ENCODE results near the gene SHISAL2A. TPM values are rescaled to one million over a fixed set of nuclear protein-coding genes. Genes with fewer than 3 reads are reported as not detected.
A peak's percentile ranks its signal among the peaks of the same experiment; 100 is the strongest.

SHISAL2A gene
- total RNA-seq (1.8 TPM), polyA plus RNA-seq (ENCODE audit: insufficient read depth in 1 of 8, insufficient read length in 8 of 8, low replicate concordance in 1 of 8) (1 to 10 TPM; 1.3 to 6.5 (median 2.8) TPM)
- long read RNA-seq, donor 1, partial matches to known transcripts = 0 of 1 reads
- long read RNA-seq, donor 1, other reads (novel, unspliced or antisense) = 0 of 1 reads
- long read RNA-seq, donor 2 = 0 reads
- long read RNA-seq, donor 3 = 0 reads
- long read RNA-seq, donor 4, partial matches to known transcripts = 5 of 7 reads
- long read RNA-seq, donor 4, other reads (novel, unspliced or antisense) = 0 of 7 reads
- long read RNA-seq, donor 5, partial matches to known transcripts = 8 of 23 reads
- long read RNA-seq, donor 5, other reads (novel, unspliced or antisense) = 15 of 23 reads
- long read RNA-seq, donor 6, partial matches to known transcripts = 0 of 2 reads
- long read RNA-seq, donor 6, other reads (novel, unspliced or antisense) = 0 of 2 reads
- long read RNA-seq, donor 7 = 0 reads
- long read RNA-seq, donor 8, partial matches to known transcripts = 0 of 2 reads
- long read RNA-seq, donor 8, other reads (novel, unspliced or antisense) = 0 of 2 reads
- long read RNA-seq, donor 9 = 0 reads
- long read RNA-seq, donor 10, partial matches to known transcripts = 0 of 1 reads
- long read RNA-seq, donor 10, other reads (novel, unspliced or antisense) = 0 of 1 reads
- long read RNA-seq, donor 11 = 0 reads

DNA sequence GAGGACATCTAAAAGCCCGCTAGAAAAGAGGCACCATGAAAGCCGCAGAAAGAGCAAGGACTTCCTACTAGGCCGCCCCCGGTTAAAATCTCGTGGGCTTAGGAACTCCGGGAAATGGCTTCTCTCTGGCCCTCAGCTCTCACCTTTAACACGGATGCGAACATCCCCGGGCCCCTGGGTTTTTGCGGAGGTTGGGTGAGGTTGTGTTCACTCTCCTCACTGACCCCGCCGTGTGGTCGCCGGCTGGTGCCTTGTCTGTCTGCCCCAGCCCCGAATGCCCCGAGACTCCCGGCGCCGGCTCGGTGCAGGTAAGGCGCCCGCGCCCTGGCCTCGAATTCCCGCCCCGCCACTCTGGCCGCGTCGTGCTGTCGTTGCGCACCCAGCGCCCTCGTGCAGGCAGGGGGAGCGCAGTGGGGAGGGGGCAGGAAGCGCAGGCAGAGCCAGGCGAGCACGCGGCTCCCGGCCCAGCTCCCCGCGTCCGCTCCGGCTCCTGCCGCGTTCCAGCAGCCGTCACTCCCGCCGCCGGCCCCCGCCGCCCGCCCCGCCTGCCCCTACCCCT lies at the start of gene SHISAL2A:
SHISAL2A (plus strand) TSS at position 437 of the 559 bp plus-strand sequence. CDS start 326 bp downstream, outside the sequence.
- H3K4me1 ChIP-seq (ENCODE audit: control insufficient read depth, insufficient read depth, low read length) = peaks cover 30% of the 10 kb centered on the region
- H3K4me3 ChIP-seq (ENCODE audit: low read length) = peak within 1 kb of the TSS; percentile 32
- WGBS (ENCODE audit: insufficient coverage) = 3% methylated on average over 34 of the region's 53 CpGs
- peak within 1 kb of the TSS; percentile 51 for H3K27ac ChIP-seq (ENCODE audit: low read length)
- no peaks in the 10 kb centered on the region for H3K36me3 ChIP-seq (ENCODE audit: control insufficient read depth, insufficient read depth, low read length)
- DNase-seq = peak; percentile 62
- no peaks in the 10 kb centered on the region for H3K9me3 ChIP-seq (replicated peaks; ENCODE audit: control insufficient read depth, low read depth, low read length)
- H3K27me3 ChIP-seq (ENCODE audit: control insufficient read depth, insufficient read depth, low read length) = peaks cover 25% of the 10 kb centered on the region

DNA sequence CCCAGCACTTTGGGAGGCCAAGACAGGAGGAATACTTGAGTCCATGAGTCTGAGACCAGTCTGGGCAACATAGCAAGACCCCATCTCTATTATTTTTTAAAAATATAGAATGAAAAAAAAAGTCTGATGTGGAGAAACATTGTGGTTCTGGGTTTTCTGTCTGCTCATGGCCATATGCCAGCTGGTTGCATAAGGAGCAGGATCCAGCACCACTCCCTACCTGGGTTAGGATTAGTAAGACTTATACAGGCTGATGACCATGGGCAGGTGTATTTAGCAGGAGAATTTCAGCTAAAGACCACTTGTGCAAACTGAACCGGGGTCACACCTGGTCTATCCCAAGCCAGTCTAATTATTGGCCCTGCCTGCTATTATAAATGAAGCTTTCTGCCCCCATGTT lies 47.5 kb upstream of the SHISAL2A start:
- no peak for DNase-seq
- no peaks in the 10 kb centered on the region for H3K36me3 ChIP-seq (ENCODE audit: control insufficient read depth, insufficient read depth, low read length)
- H3K27me3 ChIP-seq (ENCODE audit: control insufficient read depth, insufficient read depth, low read length) = no peaks in the 10 kb centered on the region
- no peaks in the 10 kb centered on the region for H3K9me3 ChIP-seq (replicated peaks; ENCODE audit: control insufficient read depth, low read depth, low read length)
- H3K4me1 ChIP-seq (ENCODE audit: control insufficient read depth, insufficient read depth, low read length) = peaks cover 13% of the 10 kb centered on the region
- H3K27ac ChIP-seq (ENCODE audit: low read length) = no peak overlapping the region
- no peak overlapping the region for H3K4me3 ChIP-seq (ENCODE audit: low read length)
- 43% methylated on average over 1 of the region's 1 CpG for WGBS (ENCODE audit: insufficient coverage)

DNA sequence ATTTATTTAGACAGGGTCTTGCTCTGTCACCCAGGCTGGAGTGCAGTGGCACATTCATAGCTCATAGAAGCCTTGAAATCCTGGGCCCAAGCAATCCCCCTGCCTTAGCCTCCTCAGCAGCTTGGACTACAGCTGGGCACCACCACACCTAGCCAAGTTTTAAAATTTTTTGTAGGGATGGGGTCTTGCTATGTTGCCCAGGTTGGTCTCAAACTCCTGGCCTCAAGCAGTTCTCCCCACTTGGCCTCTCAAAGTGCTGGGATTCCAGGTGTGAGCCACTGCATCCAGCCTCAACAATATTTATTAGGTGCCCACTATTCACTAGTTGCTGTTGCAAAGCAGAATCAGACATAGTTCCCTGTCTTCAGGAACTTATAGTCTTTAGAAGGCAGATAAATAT lies 44.9 kb upstream of the SHISAL2A start:
- DNase-seq = no peak
- Histone ChIP-seq H3K4me1 (ENCODE audit: control insufficient read depth, insufficient read depth, low read length) (peaks cover 15% of the 10 kb centered on the region), H3K36me3 (ENCODE audit: control insufficient read depth, insufficient read depth, low read length) (no peaks in the 10 kb centered on the region), H3K9me3 (replicated peaks; ENCODE audit: control insufficient read depth, low read depth, low read length) (no peaks in the 10 kb centered on the region), H3K27me3 (ENCODE audit: control insufficient read depth, insufficient read depth, low read length) (no peaks in the 10 kb centered on the region), H3K4me3 (ENCODE audit: low read length) (no peak overlapping the region), H3K27ac (ENCODE audit: low read length) (no peak overlapping the region)

DNA sequence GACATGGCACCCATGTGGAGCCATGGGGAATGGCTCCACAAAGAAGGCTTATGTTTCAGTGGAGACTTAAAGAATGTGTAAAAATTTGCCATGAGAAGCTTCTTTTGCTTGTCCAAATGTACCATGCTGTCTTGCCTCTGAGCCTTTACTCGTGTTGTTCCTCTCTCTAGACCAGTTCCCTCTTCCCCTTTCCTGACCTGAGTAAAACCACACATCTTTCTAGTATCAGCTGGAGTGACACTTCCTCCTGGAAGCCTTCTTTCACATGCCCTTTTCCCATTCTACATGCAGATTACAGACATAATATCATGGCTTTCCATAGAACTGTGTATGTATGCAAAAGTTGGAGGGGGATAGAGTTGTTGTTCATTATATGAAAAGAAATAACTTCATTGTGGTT lies 44.4 kb upstream of the SHISAL2A start:
- H3K36me3 ChIP-seq (ENCODE audit: control insufficient read depth, insufficient read depth, low read length) = no peaks in the 10 kb centered on the region
- H3K27ac ChIP-seq (ENCODE audit: low read length) = no peak overlapping the region
- WGBS (ENCODE audit: insufficient coverage) = no CpG with 5 or more reads among the region's 1 CpG
- H3K4me1 ChIP-seq (ENCODE audit: control insufficient read depth, insufficient read depth, low read length) = peaks cover 15% of the 10 kb centered on the region
- no peaks in the 10 kb centered on the region for H3K27me3 ChIP-seq (ENCODE audit: control insufficient read depth, insufficient read depth, low read length)
- no peak overlapping the region for H3K4me3 ChIP-seq (ENCODE audit: low read length)
- H3K9me3 ChIP-seq (replicated peaks; ENCODE audit: control insufficient read depth, low read depth, low read length) = no peaks in the 10 kb centered on the region
- peak; percentile 53 for DNase-seq

DNA sequence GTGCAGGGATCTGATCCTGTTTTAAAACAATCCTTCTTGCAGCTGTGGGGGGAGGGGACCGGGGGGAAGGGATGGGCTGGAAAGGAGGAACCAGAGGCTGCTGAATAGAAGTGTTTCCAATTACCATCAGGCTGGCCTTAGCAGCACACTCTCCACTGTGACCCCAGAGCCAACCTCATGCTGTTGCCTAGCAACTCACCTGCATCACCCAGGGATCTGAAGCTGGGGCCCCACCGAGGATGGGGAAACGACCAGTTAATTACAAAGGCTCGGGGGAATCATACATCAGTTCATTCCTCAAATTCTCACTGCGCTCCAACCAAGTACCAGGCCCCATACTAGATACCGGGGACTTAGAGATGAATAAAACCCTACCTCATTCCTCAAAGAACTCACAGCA lies 42.7 kb upstream of the SHISAL2A start:
- H3K27me3 ChIP-seq (ENCODE audit: control insufficient read depth, insufficient read depth, low read length) = no peaks in the 10 kb centered on the region
- H3K9me3 ChIP-seq (replicated peaks; ENCODE audit: control insufficient read depth, low read depth, low read length) = no peaks in the 10 kb centered on the region
- peaks cover 21% of the 10 kb centered on the region for H3K4me1 ChIP-seq (ENCODE audit: control insufficient read depth, insufficient read depth, low read length)
- DNase-seq = peak; percentile 17
- no peak overlapping the region for H3K4me3 ChIP-seq (ENCODE audit: low read length)
- H3K27ac ChIP-seq (ENCODE audit: low read length) = no peak overlapping the region
- WGBS (ENCODE audit: insufficient coverage) = 0% methylated on average over 1 of the region's 6 CpGs
- H3K36me3 ChIP-seq (ENCODE audit: control insufficient read depth, insufficient read depth, low read length) = no peaks in the 10 kb centered on the region

DNA sequence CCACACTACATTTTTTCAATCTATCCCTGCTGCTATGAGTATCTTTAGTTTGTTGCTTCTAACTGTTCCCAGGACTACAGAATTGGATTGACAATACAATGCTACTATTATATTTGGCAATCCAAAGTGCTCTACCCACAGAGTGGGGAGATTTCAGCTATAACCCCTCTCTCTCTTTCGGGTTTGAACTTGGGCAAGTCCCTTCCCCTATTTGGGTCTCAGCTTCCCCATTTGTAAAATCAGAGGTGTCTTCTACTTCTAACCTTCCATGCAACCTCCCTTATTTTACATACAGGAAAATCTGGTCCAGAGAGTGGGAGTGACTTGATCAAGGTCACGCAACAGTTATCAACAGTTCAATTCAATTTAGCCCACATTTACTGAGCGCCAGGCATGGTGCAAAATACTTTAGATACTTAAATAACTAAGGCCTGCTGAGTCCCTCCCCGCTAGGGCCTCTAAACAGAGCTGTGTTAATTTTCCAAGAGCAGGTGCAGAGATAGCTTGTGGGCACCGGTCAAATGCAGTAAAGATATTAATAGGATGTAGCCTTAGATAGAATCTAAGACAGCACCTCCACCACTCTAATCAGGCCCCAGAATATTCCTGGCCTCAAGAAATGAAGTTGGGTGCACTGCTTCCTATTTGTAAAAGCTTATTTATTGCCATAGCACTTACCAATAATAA lies 40.2 kb upstream of the SHISAL2A start:
- H3K4me1 ChIP-seq (ENCODE audit: control insufficient read depth, insufficient read depth, low read length) = peaks cover 18% of the 10 kb centered on the region
- no peak overlapping the region for H3K4me3 ChIP-seq (ENCODE audit: low read length)
- H3K27me3 ChIP-seq (ENCODE audit: control insufficient read depth, insufficient read depth, low read length) = no peaks in the 10 kb centered on the region
- peak; percentile 65 for DNase-seq
- no peaks in the 10 kb centered on the region for H3K36me3 ChIP-seq (ENCODE audit: control insufficient read depth, insufficient read depth, low read length)
- peak overlapping the region; percentile 56 for H3K27ac ChIP-seq (ENCODE audit: low read length)
- no peaks in the 10 kb centered on the region for H3K9me3 ChIP-seq (replicated peaks; ENCODE audit: control insufficient read depth, low read depth, low read length)
- WGBS (ENCODE audit: insufficient coverage) = no CpG with 5 or more reads among the region's 5 CpGs

DNA sequence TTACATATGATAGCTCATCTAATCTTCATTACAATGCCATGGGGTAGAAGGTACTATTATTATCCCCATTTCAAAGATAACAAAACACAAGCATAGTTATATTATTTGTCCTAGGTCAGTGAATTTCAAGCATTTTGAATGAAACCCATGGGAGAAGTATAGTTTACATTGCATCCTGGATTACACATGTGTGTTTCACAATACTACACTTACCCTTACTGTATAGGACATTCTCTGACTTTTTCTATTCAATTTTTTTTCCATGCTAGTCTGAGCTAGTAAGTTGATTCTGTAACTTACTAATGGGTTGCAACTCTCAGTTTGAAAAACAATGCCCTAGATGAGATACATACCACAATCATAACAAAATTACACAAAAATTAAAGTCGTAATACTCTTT lies 39.5 kb upstream of the SHISAL2A start:
- no peaks in the 10 kb centered on the region for H3K9me3 ChIP-seq (replicated peaks; ENCODE audit: control insufficient read depth, low read depth, low read length)
- no peaks in the 10 kb centered on the region for H3K36me3 ChIP-seq (ENCODE audit: control insufficient read depth, insufficient read depth, low read length)
- WGBS (ENCODE audit: insufficient coverage) = 100% methylated on average over 1 of the region's 1 CpG
- no peaks in the 10 kb centered on the region for H3K27me3 ChIP-seq (ENCODE audit: control insufficient read depth, insufficient read depth, low read length)
- no peak for DNase-seq
- H3K4me1 ChIP-seq (ENCODE audit: control insufficient read depth, insufficient read depth, low read length) = peaks cover 18% of the 10 kb centered on the region
- no peak overlapping the region for H3K4me3 ChIP-seq (ENCODE audit: low read length)
- H3K27ac ChIP-seq (ENCODE audit: low read length) = peak overlapping the region; percentile 56

DNA sequence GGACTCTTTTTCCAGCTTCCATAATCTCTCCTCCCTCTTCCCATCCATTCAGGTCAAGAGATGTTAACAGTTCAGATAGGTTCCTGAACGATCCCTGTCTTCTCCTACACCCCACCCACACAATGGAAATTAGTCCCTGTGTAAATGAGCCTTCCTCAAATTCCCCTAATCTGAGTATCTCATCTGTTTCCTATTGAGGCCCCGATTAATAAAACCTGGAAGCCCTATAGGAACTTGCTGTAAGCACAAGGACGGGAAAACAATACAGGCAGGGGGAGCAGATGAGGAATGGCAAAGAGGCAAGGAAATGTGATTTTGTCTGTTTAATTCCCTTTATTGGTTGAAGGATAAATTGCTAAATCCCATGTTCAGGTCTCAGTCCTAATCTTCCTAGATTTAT lies 37.9 kb upstream of the SHISAL2A start:
- Histone ChIP-seq H3K4me3 (ENCODE audit: low read length) (no peak overlapping the region), H3K27ac (ENCODE audit: low read length) (no peak overlapping the region), H3K27me3 (ENCODE audit: control insufficient read depth, insufficient read depth, low read length) (no peaks in the 10 kb centered on the region), H3K4me1 (ENCODE audit: control insufficient read depth, insufficient read depth, low read length) (peaks cover 19% of the 10 kb centered on the region), H3K36me3 (ENCODE audit: control insufficient read depth, insufficient read depth, low read length) (no peaks in the 10 kb centered on the region), H3K9me3 (replicated peaks; ENCODE audit: control insufficient read depth, low read depth, low read length) (peaks cover 3% of the 10 kb centered on the region)
- peak; percentile 34 for DNase-seq
- 29% methylated on average over 1 of the region's 3 CpGs for WGBS (ENCODE audit: insufficient coverage)

DNA sequence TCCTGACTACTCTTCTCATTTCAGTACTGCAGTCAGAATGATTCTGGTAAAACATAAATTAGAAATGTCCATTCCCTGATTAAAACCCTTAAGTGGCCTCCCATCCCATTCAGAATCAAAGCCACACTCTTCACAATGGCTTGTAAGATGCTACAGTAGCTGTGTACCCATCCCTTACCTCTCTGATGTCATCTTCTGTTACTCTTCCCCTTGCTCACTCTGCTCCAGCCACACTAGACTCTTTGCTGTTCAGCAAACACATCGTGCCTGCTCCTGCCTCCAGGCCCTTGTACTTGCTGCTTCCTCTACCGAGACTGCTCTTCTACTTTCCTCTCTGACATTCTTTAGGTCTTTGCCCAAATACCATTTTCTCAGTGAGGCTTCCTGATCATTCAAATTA lies 35.1 kb upstream of the SHISAL2A start:
- Histone ChIP-seq H3K9me3 (replicated peaks; ENCODE audit: control insufficient read depth, low read depth, low read length) (peaks cover 3% of the 10 kb centered on the region), H3K36me3 (ENCODE audit: control insufficient read depth, insufficient read depth, low read length) (no peaks in the 10 kb centered on the region), H3K27me3 (ENCODE audit: control insufficient read depth, insufficient read depth, low read length) (no peaks in the 10 kb centered on the region), H3K27ac (ENCODE audit: low read length) (no peak overlapping the region), H3K4me3 (ENCODE audit: low read length) (no peak overlapping the region), H3K4me1 (ENCODE audit: control insufficient read depth, insufficient read depth, low read length) (peaks cover 28% of the 10 kb centered on the region)
- DNase-seq = no peak
- WGBS (ENCODE audit: insufficient coverage) = 48% methylated on average over 2 of the region's 2 CpGs

DNA sequence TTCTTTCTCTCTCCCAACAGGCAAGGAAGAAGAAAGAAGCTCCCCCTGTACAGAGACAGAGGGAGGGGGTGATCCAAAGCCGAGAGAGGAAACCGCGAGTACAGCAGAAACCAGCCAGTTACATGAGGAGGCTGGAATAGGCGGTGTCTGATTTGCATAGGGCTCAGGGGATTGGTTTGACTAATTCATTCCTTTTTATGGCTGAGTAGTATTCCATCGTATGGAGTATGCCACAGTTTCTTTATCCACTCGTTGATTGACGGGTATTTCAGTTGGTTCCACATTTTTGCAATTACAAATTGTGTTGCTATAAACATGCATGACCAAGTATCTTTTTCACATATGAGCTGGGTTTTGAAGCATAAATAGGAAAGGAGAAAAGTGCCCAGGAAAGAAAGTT lies 34.2 kb upstream of the SHISAL2A start:
- H3K36me3 ChIP-seq (ENCODE audit: control insufficient read depth, insufficient read depth, low read length) = peaks cover 4% of the 10 kb centered on the region
- H3K27ac ChIP-seq (ENCODE audit: low read length) = no peak overlapping the region
- H3K27me3 ChIP-seq (ENCODE audit: control insufficient read depth, insufficient read depth, low read length) = no peaks in the 10 kb centered on the region
- WGBS (ENCODE audit: insufficient coverage) = no CpG with 5 or more reads among the region's 7 CpGs
- H3K9me3 ChIP-seq (replicated peaks; ENCODE audit: control insufficient read depth, low read depth, low read length) = peaks cover 3% of the 10 kb centered on the region
- H3K4me1 ChIP-seq (ENCODE audit: control insufficient read depth, insufficient read depth, low read length) = peaks cover 36% of the 10 kb centered on the region
- no peak for DNase-seq
- H3K4me3 ChIP-seq (ENCODE audit: low read length) = no peak overlapping the region
